Activated CD8-positive, alpha-beta memory T cell treated with anti-CD3 and anti-CD28 coated beads, Interleukin-2, amount 50 U/mL, for 24 hours (primary cell): ENCODE results near the gene CPA4.
"Not testable (repeated sequence)": the region's sequence is repeated elsewhere in the genome, so short reads cannot be mapped to it uniquely, and the experiment has no call there.

Experiments used
- DNase-seq: peaks from one replicate; pipeline ENCODE4 v3.0.0-alpha.2; 2020; ENCODE audit errors: extremely low read depth

Gene CPA4, protein sequence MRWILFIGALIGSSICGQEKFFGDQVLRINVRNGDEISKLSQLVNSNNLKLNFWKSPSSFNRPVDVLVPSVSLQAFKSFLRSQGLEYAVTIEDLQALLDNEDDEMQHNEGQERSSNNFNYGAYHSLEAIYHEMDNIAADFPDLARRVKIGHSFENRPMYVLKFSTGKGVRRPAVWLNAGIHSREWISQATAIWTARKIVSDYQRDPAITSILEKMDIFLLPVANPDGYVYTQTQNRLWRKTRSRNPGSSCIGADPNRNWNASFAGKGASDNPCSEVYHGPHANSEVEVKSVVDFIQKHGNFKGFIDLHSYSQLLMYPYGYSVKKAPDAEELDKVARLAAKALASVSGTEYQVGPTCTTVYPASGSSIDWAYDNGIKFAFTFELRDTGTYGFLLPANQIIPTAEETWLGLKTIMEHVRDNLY

GRCh38 chr7:130292682-130293257 is at the start of gene CPA4:
CPA4 (plus strand) TSS chr7:130293161; CDS start chr7:130293181, 20 bp downstream.
- no peak for DNase-seq

- not testable (repeated sequence) for DNase-seq
Observed at GRCh38 chr7:130243486-130243885, 49.5 kb upstream of the CPA4 start.

DNA sequence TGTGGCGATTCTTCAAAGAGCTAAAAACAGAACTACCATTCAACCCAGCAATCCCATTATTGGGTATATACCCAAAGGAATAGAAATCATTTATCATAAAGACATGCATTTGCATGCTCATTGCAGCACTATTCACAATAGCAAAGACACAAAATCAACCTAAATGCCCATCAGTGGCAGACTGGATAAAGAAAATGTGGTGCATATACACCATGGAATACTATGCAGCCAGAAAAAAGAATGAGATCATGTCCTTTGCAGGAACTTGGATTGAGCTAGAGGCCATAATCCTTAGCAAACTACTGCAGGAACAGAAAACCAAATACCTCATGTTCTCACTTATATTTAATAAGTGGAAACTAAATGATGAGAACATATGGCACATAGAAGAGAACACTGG is 46.5 kb upstream of the CPA4 start:
- DNase-seq, result not testable (repeated sequence)

- not testable (repeated sequence) for DNase-seq
Observed at GRCh38 chr7:130248842-130249241, 44.1 kb upstream of the CPA4 start.

DNA sequence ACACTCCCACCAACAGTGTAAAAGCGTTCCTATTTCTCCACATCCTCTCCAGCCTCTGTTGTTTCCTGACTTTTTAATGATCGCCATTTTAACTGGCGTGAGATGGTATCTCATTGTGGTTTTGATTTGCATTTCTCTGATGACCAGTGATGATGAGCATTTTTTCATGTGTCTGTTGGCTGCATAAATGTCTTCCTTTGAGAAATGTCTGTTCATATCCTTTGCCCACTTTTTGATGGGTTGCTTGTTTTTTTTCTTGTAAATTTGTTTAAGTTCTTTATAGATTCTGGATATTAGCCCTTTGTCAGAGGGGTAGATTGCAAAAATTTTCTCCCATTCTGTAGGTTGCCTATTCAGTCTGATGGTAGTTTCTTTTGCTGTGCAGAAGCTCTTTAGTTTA is 43.3 kb upstream of the CPA4 start:
- DNase-seq, result not testable (repeated sequence)

DNA sequence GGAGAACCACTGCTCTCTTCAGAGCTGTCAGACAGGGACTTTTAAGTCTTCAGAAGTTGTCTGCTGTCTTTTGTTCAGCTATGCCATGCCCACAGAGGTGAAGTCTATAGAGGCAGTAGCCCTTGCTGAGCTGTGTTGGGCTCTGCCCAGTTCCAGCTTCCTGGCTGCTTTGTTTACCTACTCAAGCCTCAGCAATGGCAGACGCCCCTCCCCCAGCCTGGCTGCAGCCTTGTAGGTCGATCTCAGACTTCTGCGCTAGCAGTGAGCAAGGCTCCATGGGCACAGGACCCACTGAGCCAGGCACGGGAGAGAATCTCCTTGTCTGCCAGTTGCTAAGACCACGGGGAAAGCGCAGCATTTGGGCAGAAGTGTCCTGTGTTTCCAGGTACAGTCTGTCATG is 38.4 kb upstream of the CPA4 start:
- no peak for DNase-seq

DNA sequence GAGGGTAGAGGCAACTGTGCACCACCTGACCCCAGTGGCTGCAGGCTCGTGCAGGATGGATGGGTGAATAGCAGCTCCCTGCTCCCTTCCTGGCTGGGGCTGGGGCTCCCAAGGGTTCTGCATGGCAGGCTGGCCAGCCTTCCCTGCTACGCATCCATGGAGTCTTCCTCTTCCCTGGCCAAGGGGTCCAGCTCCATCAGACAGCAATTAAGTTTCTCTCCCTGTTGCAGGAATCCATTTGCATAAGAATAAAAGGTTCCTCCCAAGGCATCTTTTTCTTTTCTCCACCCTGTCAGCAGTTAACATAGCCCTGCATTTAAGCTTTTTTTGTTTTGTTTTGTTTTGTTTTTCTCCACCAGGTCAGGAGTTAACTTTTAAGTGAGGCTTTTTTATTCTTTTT is 36.3 kb upstream of the CPA4 start:
- DNase-seq, result no peak

DNA sequence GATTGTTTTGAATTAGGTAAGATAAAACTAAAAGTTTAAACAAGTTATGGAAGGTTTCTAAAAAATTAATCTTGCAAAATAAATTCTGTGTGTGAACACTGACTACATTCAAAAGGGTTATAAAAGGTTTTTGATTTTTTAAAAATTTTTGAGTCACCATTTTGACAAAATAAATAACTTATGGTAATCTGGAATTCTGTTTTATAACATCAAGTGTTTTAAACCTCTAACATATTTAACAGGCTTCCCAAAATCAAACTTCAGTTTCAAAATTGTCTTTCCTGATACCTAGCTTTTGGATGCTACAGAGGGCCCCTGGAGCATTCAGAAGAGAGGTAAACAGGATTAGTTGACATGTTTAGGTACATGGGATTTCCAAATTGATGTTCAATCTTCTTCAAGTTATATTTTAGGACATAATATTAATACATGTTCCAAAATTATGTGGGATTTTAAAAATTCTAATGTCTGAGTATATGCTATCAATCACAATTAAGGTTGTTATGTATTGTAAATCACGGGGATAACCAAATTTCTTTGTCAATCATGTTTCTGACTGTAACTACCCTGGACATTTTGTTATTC is 34.4 kb upstream of the CPA4 start:
- no peak for DNase-seq

DNA sequence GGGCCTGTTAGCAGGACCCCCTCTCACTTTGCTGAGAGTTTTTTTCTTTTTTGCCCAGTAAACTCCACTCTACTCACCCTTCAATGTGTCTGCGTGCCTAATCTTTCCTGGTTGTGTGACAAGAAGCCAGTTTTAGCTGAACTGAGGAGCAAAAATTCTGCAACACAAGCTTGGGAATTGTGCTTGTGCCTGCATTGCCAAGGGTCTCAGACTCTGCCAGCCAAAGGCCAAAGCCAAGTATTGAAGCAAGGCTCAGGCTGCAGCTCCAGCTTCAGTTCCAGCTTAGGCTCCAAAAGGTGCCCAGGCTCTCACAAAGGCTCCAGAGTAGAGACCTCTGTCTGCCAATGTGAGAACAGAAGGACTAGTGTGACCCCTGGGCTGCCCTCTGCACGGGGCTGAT is 30.5 kb upstream of the CPA4 start:
- DNase-seq, result no peak

DNA sequence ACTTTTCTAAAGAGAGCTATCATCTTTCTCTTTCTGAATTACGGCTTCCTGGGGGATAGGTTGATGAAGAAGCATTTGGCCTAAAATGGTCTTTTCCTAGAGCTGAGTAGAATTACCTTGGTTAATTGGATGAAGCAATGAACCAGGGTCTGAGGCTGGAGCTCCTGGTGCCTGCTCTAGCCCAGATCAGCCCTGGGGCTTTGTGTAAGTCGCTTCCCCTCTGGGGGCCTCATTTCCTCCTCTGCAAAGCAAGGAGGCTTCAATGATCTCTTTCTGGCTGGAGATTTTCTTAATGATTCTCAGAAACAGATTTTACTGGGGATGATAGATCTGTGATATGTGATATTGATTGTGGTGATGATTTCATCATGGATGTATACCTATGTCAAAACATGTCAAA is 29.8 kb upstream of the CPA4 start:
- DNase-seq, result no peak

GRCh38 chr7:130266258-130266960 is 26.6 kb upstream of the CPA4 start, which contains the start of gene CPA2:
CPA2 (plus strand) TSS chr7:130266863; CDS start chr7:130266882, 19 bp downstream.
- DNase-seq, result no peak

DNA sequence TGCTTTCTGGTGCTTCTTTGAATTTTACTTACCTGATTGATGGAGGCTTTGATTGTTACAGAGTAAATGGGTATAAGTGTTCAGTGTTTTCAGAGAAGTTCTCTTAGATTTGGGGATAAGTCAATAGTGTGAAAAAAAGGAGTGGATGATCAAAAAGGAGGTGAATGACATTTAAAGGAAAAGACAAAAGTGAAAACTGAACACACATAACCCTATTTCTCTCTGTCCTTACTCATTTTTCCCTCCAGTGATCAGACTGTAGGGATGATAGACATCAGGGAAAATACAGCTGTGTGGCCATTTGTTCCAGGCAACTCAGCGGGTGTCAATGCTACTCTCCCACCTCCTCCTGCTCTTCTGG is 26.0 kb upstream of the CPA4 start:
- DNase-seq, result no peak

DNA sequence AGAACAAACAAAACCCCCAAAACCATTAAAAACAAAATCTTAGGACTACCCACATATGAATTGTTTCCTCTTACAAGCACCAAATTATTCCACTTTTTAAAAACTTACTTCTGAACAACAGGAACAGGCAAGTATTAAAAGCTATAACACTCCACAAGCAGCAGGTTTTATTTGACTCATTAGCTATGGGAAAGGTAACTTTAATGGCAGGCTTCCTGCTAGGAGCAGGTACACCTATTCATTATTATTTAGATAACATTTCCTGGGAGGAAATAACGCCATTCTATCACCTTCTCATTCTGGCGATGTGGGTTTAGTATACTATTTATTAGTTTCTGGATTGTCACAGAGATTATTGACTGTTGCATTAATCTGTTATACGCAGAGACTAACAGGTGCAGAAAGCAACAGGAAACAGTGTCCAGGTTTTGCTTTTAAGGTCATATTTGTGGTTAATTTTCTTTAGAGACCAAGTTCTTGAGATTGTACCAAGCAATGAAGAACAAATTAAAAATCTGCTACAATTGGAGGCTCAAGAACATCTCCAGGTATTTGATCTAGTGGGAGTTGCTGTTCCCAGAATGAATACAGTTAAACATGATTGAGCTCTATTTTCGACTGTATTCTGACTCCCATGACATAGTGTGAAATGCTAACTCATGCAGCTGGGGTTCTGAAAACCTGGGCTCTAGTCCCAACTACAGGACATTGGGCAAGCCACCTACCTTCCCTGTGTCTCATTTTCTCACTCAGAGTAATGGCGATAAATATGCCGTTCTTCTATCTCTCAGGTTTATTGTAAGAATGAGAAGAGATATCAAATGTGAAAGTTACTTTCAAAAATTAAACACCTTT is 24.3 kb upstream of the CPA4 start:
- DNase-seq, result no peak

DNA sequence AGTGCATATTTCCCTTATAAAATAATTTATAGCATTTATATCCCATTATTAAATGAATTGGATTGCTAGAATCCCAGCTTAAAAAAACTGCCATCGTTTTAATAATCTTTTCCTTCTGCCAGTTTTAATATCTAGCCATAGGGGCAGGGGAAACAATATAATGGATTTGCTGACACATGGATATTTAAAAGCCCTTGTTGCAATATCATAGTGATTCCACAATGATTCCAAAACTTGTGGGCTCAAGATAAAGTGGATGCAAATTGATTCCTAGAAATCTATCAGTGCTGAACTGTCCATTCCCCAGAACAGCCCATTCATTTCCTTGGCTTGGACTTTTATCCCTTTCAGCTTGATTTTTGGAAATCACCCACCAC is 23.7 kb upstream of the CPA4 start:
- no peak for DNase-seq

DNA sequence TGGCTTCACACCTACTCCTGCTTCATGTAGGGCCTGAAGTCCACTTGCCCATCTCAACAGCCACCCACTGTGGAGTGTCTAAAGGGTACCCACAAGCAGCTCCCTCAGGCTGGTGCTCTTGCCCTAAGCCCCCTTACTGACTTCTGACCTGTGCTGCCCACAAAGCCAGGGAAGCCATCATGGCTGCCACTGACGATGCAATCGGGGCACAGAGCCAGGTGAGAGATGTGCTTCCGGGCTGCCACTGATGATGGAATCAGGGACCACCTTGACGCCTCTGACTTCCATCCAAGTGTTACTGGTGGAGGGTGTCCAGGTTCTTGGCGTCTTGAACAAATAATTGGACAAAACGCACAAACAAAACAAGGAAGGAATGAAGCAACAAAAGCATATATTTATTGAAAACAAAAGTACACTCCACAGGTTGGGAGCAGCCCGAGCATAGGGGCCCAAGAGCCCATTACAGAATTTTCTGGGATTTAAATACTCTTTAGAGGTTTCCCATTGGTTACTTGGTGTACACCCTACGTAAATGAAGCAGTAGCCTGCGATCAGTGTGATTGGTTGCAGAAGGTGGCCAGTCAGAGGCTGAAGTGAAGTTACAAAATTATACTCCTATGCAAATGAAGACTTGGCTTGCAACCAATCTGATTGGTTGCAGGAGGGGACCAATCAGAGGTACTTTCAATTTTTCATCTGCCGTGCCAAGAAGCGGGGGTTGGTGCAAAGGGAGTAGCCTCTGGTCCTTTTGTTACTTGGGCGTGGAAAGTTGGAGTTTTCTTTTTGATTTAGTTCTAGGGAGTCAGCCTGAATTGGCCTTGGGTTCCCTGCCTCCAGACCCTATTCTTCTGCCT is 21.8 kb upstream of the CPA4 start:
- no peak for DNase-seq

- DNase-seq, result no peak
Observed at GRCh38 chr7:130272381-130273080, 20.4 kb upstream of the CPA4 start.

DNA sequence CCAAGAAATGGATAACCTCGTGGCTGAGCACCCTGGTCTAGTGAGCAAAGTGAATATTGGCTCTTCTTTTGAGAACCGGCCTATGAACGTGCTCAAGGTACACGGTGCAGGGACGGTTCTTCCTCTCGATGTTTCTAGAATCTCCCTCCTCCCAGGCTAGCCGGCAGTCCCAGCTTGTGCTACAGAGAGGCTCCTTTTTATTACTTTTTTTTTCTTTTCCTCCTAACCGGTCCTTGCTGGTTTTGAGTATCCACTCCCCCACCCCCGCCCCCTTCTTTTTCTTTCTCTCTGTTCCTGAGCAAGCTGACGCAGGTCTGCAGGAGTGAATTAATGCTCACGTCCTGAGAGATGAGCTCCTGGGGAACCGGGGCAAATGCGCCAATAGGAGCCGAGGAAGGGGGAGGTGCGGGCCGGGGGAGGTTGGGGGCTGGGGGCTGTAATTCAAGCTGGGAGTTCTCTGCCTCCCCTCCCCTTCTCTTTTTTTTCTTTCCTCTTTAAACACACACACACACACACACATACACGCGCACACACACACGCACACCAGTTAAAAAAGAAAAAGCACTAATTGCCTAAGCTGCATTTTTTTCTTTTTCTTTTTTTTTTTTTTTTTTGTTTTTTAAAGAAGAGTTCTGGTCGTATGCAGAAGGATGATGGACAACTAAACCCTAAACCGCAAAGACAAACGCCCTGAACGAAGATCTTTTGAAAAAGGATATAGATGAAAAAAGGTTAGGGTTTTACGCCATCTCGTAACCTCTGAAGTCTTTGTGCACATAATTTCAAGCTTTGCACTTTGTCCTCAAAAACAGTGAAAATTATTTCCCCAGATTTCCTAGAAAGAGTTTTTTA is 19.7 kb upstream of the CPA4 start:
- no peak for DNase-seq

- DNase-seq, result no peak
Observed at GRCh38 chr7:130273933-130274255, 19.1 kb upstream of the CPA4 start.

GRCh38 chr7:130274296-130274695 is 18.7 kb upstream of the CPA4 start:
- DNase-seq, result no peak
